ENCODE data around the gene GCLC.

The GCLC gene

DNA sequence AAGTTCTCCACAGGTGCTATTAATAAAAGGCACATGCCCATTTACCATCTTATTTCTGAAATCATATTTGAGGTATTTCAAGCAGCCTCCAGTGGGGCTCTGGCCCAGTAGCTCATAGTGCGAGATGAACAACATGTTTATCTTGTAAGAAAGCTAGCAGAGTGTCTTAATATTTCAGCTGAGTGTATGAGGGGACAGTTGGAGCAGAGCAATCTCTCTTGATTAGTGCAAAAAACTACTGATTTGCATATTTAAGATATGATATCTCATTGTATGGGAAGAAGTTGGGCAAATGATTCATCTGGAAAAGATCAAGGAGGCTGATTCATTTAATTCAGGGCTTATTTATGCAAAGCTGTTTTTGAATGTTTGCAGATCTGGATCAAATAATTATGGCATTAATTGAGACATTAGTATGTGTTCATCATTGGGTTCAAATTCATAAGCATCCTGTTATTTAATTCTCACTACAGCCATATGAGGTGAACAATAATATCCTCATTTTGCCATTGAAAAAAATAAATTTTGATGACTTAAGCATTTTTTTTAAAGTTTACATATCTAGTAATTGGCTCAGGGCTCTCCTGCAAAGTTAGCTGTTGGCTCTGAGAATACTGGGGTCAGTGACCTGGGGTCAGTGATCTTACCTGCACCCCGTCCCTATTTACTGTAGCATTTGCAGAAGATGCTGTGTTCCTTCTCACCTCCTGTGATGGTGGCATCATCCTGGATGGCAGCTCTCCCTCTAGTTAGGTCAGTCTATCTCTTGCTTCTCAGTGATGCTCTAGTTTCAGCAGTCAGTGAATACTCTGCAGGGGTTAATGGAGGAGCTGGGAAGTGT lies 24.1 kb upstream of the GCLC start:
- Histone ChIP-seq H3K36me3 (ENCODE audit: control insufficient read depth in 1 of 2, insufficient read depth in 2 of 2, low read depth in 1 of 2, low read length in 2 of 2) (no peaks in the 10 kb centered on the region), H4K8ac (ENCODE audit: low read length) (no peak overlapping the region), H3K23ac (ENCODE audit: low read length in 2 of 2) (no peak overlapping the region), H3K27me3 (ENCODE audit: control insufficient read depth in 1 of 2, insufficient read depth in 1 of 2, low read length in 2 of 2) (no peaks in the 10 kb centered on the region), H3K4ac (ENCODE audit: low read depth in 1 of 2, low read length in 2 of 2) (no peak overlapping the region), H3K4me3 (ENCODE audit: insufficient read depth in 1 of 2, low read depth in 1 of 2, low read length in 2 of 2) (no peak overlapping the region), H3K9me3 (ENCODE audit: control insufficient read depth, low read length) (no peaks in the 10 kb centered on the region), H2BK15ac (ENCODE audit: low read depth, poor library complexity, severe bottlenecking) (no peak overlapping the region), H3K18ac (ENCODE audit: low read depth in 1 of 2, low read length in 2 of 2) (no peak overlapping the region), H4K91ac (ENCODE audit: low read length) (no peak overlapping the region), H2AFZ (ENCODE audit: low read depth, low read length) (no peak overlapping the region), H2BK5ac (ENCODE audit: low read depth, low read length, poor library complexity, severe bottlenecking) (no peak overlapping the region), H3K4me2 (ENCODE audit: low read length, poor library complexity, severe bottlenecking) (no peak overlapping the region), H3K14ac (ENCODE audit: low read length in 2 of 2) (no peak overlapping the region), H3K27ac (ENCODE audit: low read length, poor library complexity, severe bottlenecking) (no peak overlapping the region), H2AK5ac (ENCODE audit: low read length, severe bottlenecking) (no peak overlapping the region), H2BK120ac (ENCODE audit: low read depth, low read length) (no peak overlapping the region), H3K4me1 (ENCODE audit: control insufficient read depth, insufficient read depth, low read depth, low read length) (no peaks in the 10 kb centered on the region), H3K9ac (ENCODE audit: low read length) (no peak overlapping the region), H2BK12ac (ENCODE audit: low read length in 2 of 2) (no peak overlapping the region), H3K79me1 (replicated peaks; ENCODE audit: low read length, poor library complexity, severe bottlenecking) (no peaks in the 10 kb centered on the region)
- whole genome bisulfite sequencing: 98% methylated on average over 2 of the region's 2 CpGs
- DNase-seq: no peak

DNA sequence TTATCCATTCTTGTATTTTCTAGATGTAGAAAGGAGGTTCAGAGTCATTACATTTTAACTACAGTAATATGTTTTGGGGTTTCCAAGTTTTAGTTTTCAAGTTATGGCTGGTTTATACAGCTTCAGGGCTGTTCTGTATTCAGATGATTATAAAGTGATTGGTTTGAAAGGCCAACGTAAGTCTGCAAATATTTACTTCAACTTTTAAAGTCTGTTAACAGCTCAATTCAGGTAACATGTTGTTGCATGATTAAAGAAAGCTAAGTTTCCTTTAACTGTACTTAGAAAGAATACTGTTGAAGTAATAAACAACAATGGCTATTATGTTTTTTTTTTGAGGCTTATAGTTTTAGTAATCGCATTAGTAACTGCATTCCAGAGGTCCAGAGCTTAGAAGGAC lies 22.8 kb upstream of the GCLC start:
- no peaks in the 10 kb centered on the region for H3K36me3 ChIP-seq (ENCODE audit: control insufficient read depth in 1 of 2, insufficient read depth in 2 of 2, low read depth in 1 of 2, low read length in 2 of 2)
- H3K23ac ChIP-seq (ENCODE audit: low read length in 2 of 2): no peak overlapping the region
- no peak overlapping the region for H2AK5ac ChIP-seq (ENCODE audit: low read length, severe bottlenecking)
- no peaks in the 10 kb centered on the region for H3K79me1 ChIP-seq (replicated peaks; ENCODE audit: low read length, poor library complexity, severe bottlenecking)
- no peak overlapping the region for H2BK5ac ChIP-seq (ENCODE audit: low read depth, low read length, poor library complexity, severe bottlenecking)
- H2BK12ac ChIP-seq (ENCODE audit: low read length in 2 of 2): no peak overlapping the region
- no peak overlapping the region for H2AFZ ChIP-seq (ENCODE audit: low read depth, low read length)
- no peak overlapping the region for H3K9ac ChIP-seq (ENCODE audit: low read length)
- H3K14ac ChIP-seq (ENCODE audit: low read length in 2 of 2): no peak overlapping the region
- no peaks in the 10 kb centered on the region for H3K27me3 ChIP-seq (ENCODE audit: control insufficient read depth in 1 of 2, insufficient read depth in 1 of 2, low read length in 2 of 2)
- no peak overlapping the region for H3K18ac ChIP-seq (ENCODE audit: low read depth in 1 of 2, low read length in 2 of 2)
- no peak overlapping the region for H4K8ac ChIP-seq (ENCODE audit: low read length)
- H3K9me3 ChIP-seq (ENCODE audit: control insufficient read depth, low read length): no peaks in the 10 kb centered on the region
- H3K4ac ChIP-seq (ENCODE audit: low read depth in 1 of 2, low read length in 2 of 2): no peak overlapping the region
- no peak overlapping the region for H3K4me3 ChIP-seq (ENCODE audit: insufficient read depth in 1 of 2, low read depth in 1 of 2, low read length in 2 of 2)
- H3K4me2 ChIP-seq (ENCODE audit: low read length, poor library complexity, severe bottlenecking): no peak overlapping the region
- no peak overlapping the region for H2BK120ac ChIP-seq (ENCODE audit: low read depth, low read length)
- no peak overlapping the region for H2BK15ac ChIP-seq (ENCODE audit: low read depth, poor library complexity, severe bottlenecking)
- H3K27ac ChIP-seq (ENCODE audit: low read length, poor library complexity, severe bottlenecking): no peak overlapping the region
- 97% methylated on average over 1 of the region's 2 CpGs for WGBS
- no peak overlapping the region for H4K91ac ChIP-seq (ENCODE audit: low read length)
- no peak for DNase-seq
- H3K4me1 ChIP-seq (ENCODE audit: control insufficient read depth, insufficient read depth, low read depth, low read length): no peaks in the 10 kb centered on the region

DNA sequence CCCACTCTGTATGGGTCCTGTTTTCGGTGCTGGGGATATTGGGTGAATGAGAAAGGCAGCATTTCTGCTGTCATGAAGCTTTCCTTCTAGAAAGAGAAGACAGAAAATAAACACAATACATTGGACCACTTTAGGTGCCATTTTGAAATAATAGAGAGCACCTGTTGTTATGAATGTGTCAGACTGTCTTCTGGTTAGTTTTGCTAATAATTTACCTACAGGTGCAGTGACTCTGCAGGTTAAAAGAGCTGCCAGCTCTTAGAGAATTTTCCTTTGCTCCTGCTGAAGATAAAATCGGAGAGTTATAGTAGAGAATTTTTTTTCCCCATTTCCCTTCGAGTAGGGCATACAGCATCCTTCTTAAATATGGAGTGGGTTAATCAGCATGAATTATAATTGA lies 21.9 kb upstream of the GCLC start:
- Histone ChIP-seq H2AK5ac (ENCODE audit: low read length, severe bottlenecking) (no peak overlapping the region), H4K8ac (ENCODE audit: low read length) (no peak overlapping the region), H3K4me2 (ENCODE audit: low read length, poor library complexity, severe bottlenecking) (no peak overlapping the region), H2BK120ac (ENCODE audit: low read depth, low read length) (no peak overlapping the region), H2AFZ (ENCODE audit: low read depth, low read length) (no peak overlapping the region), H3K4me3 (ENCODE audit: insufficient read depth in 1 of 2, low read depth in 1 of 2, low read length in 2 of 2) (no peak overlapping the region), H3K18ac (ENCODE audit: low read depth in 1 of 2, low read length in 2 of 2) (no peak overlapping the region), H3K23ac (ENCODE audit: low read length in 2 of 2) (no peak overlapping the region), H2BK5ac (ENCODE audit: low read depth, low read length, poor library complexity, severe bottlenecking) (no peak overlapping the region), H3K4me1 (ENCODE audit: control insufficient read depth, insufficient read depth, low read depth, low read length) (no peaks in the 10 kb centered on the region), H3K14ac (ENCODE audit: low read length in 2 of 2) (no peak overlapping the region), H3K9me3 (ENCODE audit: control insufficient read depth, low read length) (no peaks in the 10 kb centered on the region), H2BK15ac (ENCODE audit: low read depth, poor library complexity, severe bottlenecking) (no peak overlapping the region), H2BK12ac (ENCODE audit: low read length in 2 of 2) (no peak overlapping the region), H3K27me3 (ENCODE audit: control insufficient read depth in 1 of 2, insufficient read depth in 1 of 2, low read length in 2 of 2) (no peaks in the 10 kb centered on the region), H3K9ac (ENCODE audit: low read length) (no peak overlapping the region), H3K4ac (ENCODE audit: low read depth in 1 of 2, low read length in 2 of 2) (no peak overlapping the region), H3K27ac (ENCODE audit: low read length, poor library complexity, severe bottlenecking) (no peak overlapping the region), H4K91ac (ENCODE audit: low read length) (no peak overlapping the region), H3K79me1 (replicated peaks; ENCODE audit: low read length, poor library complexity, severe bottlenecking) (no peaks in the 10 kb centered on the region), H3K36me3 (ENCODE audit: control insufficient read depth in 1 of 2, insufficient read depth in 2 of 2, low read depth in 1 of 2, low read length in 2 of 2) (no peaks in the 10 kb centered on the region)
- DNase-seq: no peak
- WGBS: 100% methylated on average over 1 of the region's 3 CpGs

DNA sequence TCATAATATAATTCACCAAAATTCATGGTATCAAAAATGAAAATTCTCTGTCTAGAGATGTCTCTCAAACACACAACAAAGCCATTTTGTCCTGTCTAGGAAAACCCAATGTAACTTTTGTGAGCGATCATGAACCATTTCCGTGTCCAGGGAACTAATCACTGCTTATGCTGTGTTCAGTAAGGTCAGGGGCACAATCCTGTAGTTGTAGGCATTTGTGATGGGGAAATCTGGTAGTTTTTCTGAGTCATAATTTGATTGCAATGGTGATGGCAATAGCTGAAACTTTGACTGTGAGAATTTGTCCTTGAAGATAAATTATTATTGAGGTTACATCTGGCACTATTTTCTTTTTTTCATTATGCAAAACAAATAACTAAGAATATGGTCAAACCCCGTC lies 21.0 kb upstream of the GCLC start:
- Histone ChIP-seq H3K36me3 (ENCODE audit: control insufficient read depth in 1 of 2, insufficient read depth in 2 of 2, low read depth in 1 of 2, low read length in 2 of 2) (no peaks in the 10 kb centered on the region), H2BK5ac (ENCODE audit: low read depth, low read length, poor library complexity, severe bottlenecking) (no peak overlapping the region), H3K9me3 (ENCODE audit: control insufficient read depth, low read length) (no peaks in the 10 kb centered on the region), H2BK12ac (ENCODE audit: low read length in 2 of 2) (no peak overlapping the region), H3K4me2 (ENCODE audit: low read length, poor library complexity, severe bottlenecking) (no peak overlapping the region), H3K9ac (ENCODE audit: low read length) (no peak overlapping the region), H3K23ac (ENCODE audit: low read length in 2 of 2) (no peak overlapping the region), H2BK15ac (ENCODE audit: low read depth, poor library complexity, severe bottlenecking) (no peak overlapping the region), H2AK5ac (ENCODE audit: low read length, severe bottlenecking) (no peak overlapping the region), H3K27ac (ENCODE audit: low read length, poor library complexity, severe bottlenecking) (no peak overlapping the region), H3K79me1 (replicated peaks; ENCODE audit: low read length, poor library complexity, severe bottlenecking) (no peaks in the 10 kb centered on the region), H4K91ac (ENCODE audit: low read length) (no peak overlapping the region), H3K27me3 (ENCODE audit: control insufficient read depth in 1 of 2, insufficient read depth in 1 of 2, low read length in 2 of 2) (no peaks in the 10 kb centered on the region), H2BK120ac (ENCODE audit: low read depth, low read length) (no peak overlapping the region), H3K4me1 (ENCODE audit: control insufficient read depth, insufficient read depth, low read depth, low read length) (no peaks in the 10 kb centered on the region), H4K8ac (ENCODE audit: low read length) (no peak overlapping the region), H3K4ac (ENCODE audit: low read depth in 1 of 2, low read length in 2 of 2) (no peak overlapping the region), H2AFZ (ENCODE audit: low read depth, low read length) (no peak overlapping the region), H3K18ac (ENCODE audit: low read depth in 1 of 2, low read length in 2 of 2) (no peak overlapping the region), H3K14ac (ENCODE audit: low read length in 2 of 2) (no peak overlapping the region), H3K4me3 (ENCODE audit: insufficient read depth in 1 of 2, low read depth in 1 of 2, low read length in 2 of 2) (no peak overlapping the region)
- DNase-seq: peak; percentile 32
- WGBS: 88% methylated on average over 3 of the region's 3 CpGs

All from mesenchymal stem cell (in vitro differentiated cells and primary cell).